ACC112 (cell line): ENCODE data around the gene ANO5.

ENCODE experiments used
- H2AFZ ChIP-seq: fragments of 200-600 bp; sonication (generic); one replicate; pipeline ENCODE4 v1.6.0; 2017; ENCODE audit warnings: antibody characterized with exemption, low read length; ENCODE audit not compliant: unreplicated experiment
- H3K27ac ChIP-seq: fragments of 200-600 bp; sonication (generic); 2 replicates; pipeline ENCODE4 v1.5.1; 2014; ENCODE audit warnings: low read depth, mild to moderate bottlenecking, antibody characterized with exemption, low read length, moderate library complexity
- H3K27me3 ChIP-seq: fragments of 200-600 bp; sonication (generic); 2 replicates; pipeline ENCODE4 v1.6.1; 2014; ENCODE audit warnings: mild to moderate bottlenecking, antibody characterized with exemption, low read length, moderate library complexity, mixed read lengths; ENCODE audit not compliant: insufficient read depth
- H3K36me3 ChIP-seq: fragments of 200-600 bp; sonication (generic); 2 replicates; pipeline ENCODE4 v1.6.1; 2016; ENCODE audit warnings: mild to moderate bottlenecking, antibody characterized with exemption, low read length, moderate library complexity, mixed read lengths; ENCODE audit not compliant: insufficient read depth
- H3K4me1 ChIP-seq: fragments of 200-600 bp; sonication (generic); one replicate; pipeline ENCODE4 v1.6.1; 2016; ENCODE audit warnings: low read length, mixed read lengths; ENCODE audit not compliant: insufficient read depth, unreplicated experiment, control insufficient read depth
- H3K4me3 ChIP-seq: fragments of 200-600 bp; sonication (generic); 2 replicates; pipeline ENCODE4 v1.5.1; 2014; ENCODE audit warnings: mild to moderate bottlenecking, low read depth, low read length
- H3K79me2 ChIP-seq: fragments of 200-600 bp; sonication (generic); one replicate; pipeline ENCODE4 v1.6.0; 2016; ENCODE audit warnings: low read length; ENCODE audit not compliant: control insufficient read depth, unreplicated experiment, insufficient read depth

Gene ANO5

GRCh38 chr11:22192642-22193347, at the start of gene ANO5:
Gene ANO5, plus strand, starts transcription at chr11:22193085. Its CDS starts 408 bp downstream, at chr11:22193493.
- no peak within 1 kb of the TSS for H2AFZ ChIP-seq
- peaks cover 30% of the 10 kb centered on the region for H3K27me3 ChIP-seq
- no peak within 1 kb of the TSS for H3K4me3 ChIP-seq
- no peaks in the 10 kb centered on the region for H3K4me1 ChIP-seq
- no peaks in the 10 kb centered on the region for H3K36me3 ChIP-seq
- no peaks in the 10 kb centered on the region for H3K79me2 ChIP-seq
- no peak within 1 kb of the TSS for H3K27ac ChIP-seq

GRCh38 chr11:22151649-22152197, 41.2 kb upstream of the ANO5 start:
- Histone ChIP-seq H3K79me2 (no peaks in the 10 kb centered on the region), H2AFZ (no peak overlapping the region), H3K4me3 (no peak overlapping the region), H3K4me1 (no peaks in the 10 kb centered on the region), H3K27me3 (no peaks in the 10 kb centered on the region), H3K27ac (no peak overlapping the region), H3K36me3 (no peaks in the 10 kb centered on the region)

GRCh38 chr11:22157531-22157930, 35.4 kb upstream of the ANO5 start:
- Histone ChIP-seq H3K27ac (no peak overlapping the region), H3K4me3 (no peak overlapping the region), H3K79me2 (no peaks in the 10 kb centered on the region), H2AFZ (no peak overlapping the region), H3K4me1 (no peaks in the 10 kb centered on the region), H3K27me3 (no peaks in the 10 kb centered on the region), H3K36me3 (no peaks in the 10 kb centered on the region)

- Histone ChIP-seq H3K27ac (no peak overlapping the region), H3K4me1 (no peaks in the 10 kb centered on the region), H3K4me3 (no peak overlapping the region), H3K36me3 (no peaks in the 10 kb centered on the region), H2AFZ (no peak overlapping the region), H3K27me3 (no peaks in the 10 kb centered on the region), H3K79me2 (no peaks in the 10 kb centered on the region)
Measured at GRCh38 chr11:22161489-22161888, 31.4 kb upstream of the ANO5 start.

GRCh38 chr11:22162756-22163155, 30.1 kb upstream of the ANO5 start:
- Histone ChIP-seq H3K79me2 (no peaks in the 10 kb centered on the region), H3K27ac (no peak overlapping the region), H3K4me3 (no peak overlapping the region), H3K4me1 (no peaks in the 10 kb centered on the region), H3K36me3 (no peaks in the 10 kb centered on the region), H2AFZ (no peak overlapping the region), H3K27me3 (no peaks in the 10 kb centered on the region)

GRCh38 chr11:22163394-22163797, 29.5 kb upstream of the ANO5 start:
- Histone ChIP-seq H3K79me2 (no peaks in the 10 kb centered on the region), H3K4me1 (no peaks in the 10 kb centered on the region), H2AFZ (no peak overlapping the region), H3K27ac (no peak overlapping the region), H3K4me3 (no peak overlapping the region), H3K36me3 (no peaks in the 10 kb centered on the region), H3K27me3 (no peaks in the 10 kb centered on the region)

- H3K79me2 ChIP-seq: no peaks in the 10 kb centered on the region
- no peaks in the 10 kb centered on the region for H3K27me3 ChIP-seq
- no peak overlapping the region for H2AFZ ChIP-seq
- H3K4me1 ChIP-seq: no peaks in the 10 kb centered on the region
- no peak overlapping the region for H3K4me3 ChIP-seq
- no peaks in the 10 kb centered on the region for H3K36me3 ChIP-seq
- H3K27ac ChIP-seq: no peak overlapping the region
Measured at GRCh38 chr11:22165087-22165486, 27.8 kb upstream of the ANO5 start.

GRCh38 chr11:22165759-22166513, 26.9 kb upstream of the ANO5 start:
- Histone ChIP-seq H3K79me2 (no peaks in the 10 kb centered on the region), H3K36me3 (no peaks in the 10 kb centered on the region), H2AFZ (no peak overlapping the region), H3K27ac (no peak overlapping the region), H3K4me1 (no peaks in the 10 kb centered on the region), H3K4me3 (no peak overlapping the region), H3K27me3 (no peaks in the 10 kb centered on the region)

- Histone ChIP-seq H3K79me2 (no peaks in the 10 kb centered on the region), H3K36me3 (no peaks in the 10 kb centered on the region), H2AFZ (no peak overlapping the region), H3K27ac (no peak overlapping the region), H3K4me3 (no peak overlapping the region), H3K27me3 (no peaks in the 10 kb centered on the region), H3K4me1 (no peaks in the 10 kb centered on the region)
Measured at GRCh38 chr11:22169833-22170232, 23.1 kb upstream of the ANO5 start.

- Histone ChIP-seq H3K36me3 (no peaks in the 10 kb centered on the region), H3K79me2 (no peaks in the 10 kb centered on the region), H3K4me3 (no peak overlapping the region), H3K27ac (no peak overlapping the region), H2AFZ (no peak overlapping the region), H3K27me3 (no peaks in the 10 kb centered on the region), H3K4me1 (no peaks in the 10 kb centered on the region)
Measured at GRCh38 chr11:22173532-22173931, 19.4 kb upstream of the ANO5 start.

GRCh38 chr11:22177186-22177585, 15.7 kb upstream of the ANO5 start:
- H3K36me3 ChIP-seq: no peaks in the 10 kb centered on the region
- no peak overlapping the region for H3K27ac ChIP-seq
- H3K79me2 ChIP-seq: no peaks in the 10 kb centered on the region
- H3K4me3 ChIP-seq: no peak overlapping the region
- H3K27me3 ChIP-seq: no peaks in the 10 kb centered on the region
- H3K4me1 ChIP-seq: no peaks in the 10 kb centered on the region
- H2AFZ ChIP-seq: no peak overlapping the region
